ENCODE results near the gene TPX2. TPM values are rescaled to one million over a fixed set of nuclear protein-coding genes. Genes with fewer than 3 reads are reported as not detected.
A peak's percentile ranks its signal among the peaks of the same experiment; 100 is the strongest.

Gene TPX2
- total and polyA plus RNA-seq, 2 donors (not counting 1 experiment from before 2014, with no cell fraction given) = 0.30 to 0.31 TPM

DNA sequence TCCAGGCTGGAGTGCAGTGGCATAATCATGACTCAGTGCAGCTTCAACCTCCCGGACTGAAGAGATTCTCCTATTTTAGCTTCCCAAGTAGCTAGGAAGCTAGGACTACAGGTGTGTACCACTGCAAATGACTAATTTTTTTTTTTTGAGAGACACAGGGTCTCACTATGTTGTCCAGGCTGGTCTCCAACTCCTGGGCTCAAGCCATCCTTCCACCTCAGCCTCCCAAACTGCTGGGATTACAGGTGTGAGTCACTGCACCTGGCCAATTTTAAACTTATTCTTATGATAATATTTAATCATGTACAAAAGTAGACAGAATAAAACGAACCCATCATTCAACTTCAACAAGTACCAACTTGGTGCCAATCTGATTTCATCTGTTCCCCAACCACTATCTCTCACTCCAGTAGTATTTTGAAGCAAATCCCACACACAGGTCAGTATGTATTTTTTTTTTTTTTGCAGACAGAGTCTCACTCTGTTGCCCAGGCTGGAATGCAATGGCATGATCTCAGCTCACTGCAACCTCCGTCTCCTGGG, 48.9 kb upstream of the TPX2 start:
- H2AFZ ChIP-seq (ENCODE audit: insufficient read depth, low read depth, low read length, poor library complexity, severe bottlenecking) = no peak overlapping the region
- H3K9ac ChIP-seq (ENCODE audit: low read length) = no peak overlapping the region
- Mint-ChIP-seq H3K4me3 (no peak overlapping the region), H3K27me3 (no peaks in the 10 kb centered on the region), H3K4me1 (peaks cover 43% of the 10 kb centered on the region), H3K9me3 (ENCODE audit: insufficient read depth) (no peaks in the 10 kb centered on the region), H3K27ac (no peak overlapping the region)
- intact Hi-C loops (cut with micrococcal nuclease) = no loop called here
- DNase-seq (no peak), ATAC-seq (ENCODE audit: low read depth) (no peak)
- peaks cover 42% of the 10 kb centered on the region for H3K79me2 ChIP-seq (ENCODE audit: control insufficient read depth, insufficient read depth, low read length)
- POLR2A ChIA-PET = no interaction called here
- H3K9me3 ChIP-seq (ENCODE audit: control extremely low read depth in 1 of 3, control insufficient read depth in 2 of 3, insufficient read depth in 1 of 3, low read length in 2 of 3) = no peaks in the 10 kb centered on the region
- WGBS (ENCODE audit: insufficient coverage) = 86% methylated on average over 2 of the region's 3 CpGs
- H4K20me1 ChIP-seq (ENCODE audit: control insufficient read depth, insufficient read depth, low read length, poor library complexity, severe bottlenecking) = no peaks in the 10 kb centered on the region
- peaks cover 23 to 33% of the 10 kb centered on the region in 2 donors for H3K4me1 ChIP-seq (ENCODE audit: control insufficient read depth in 2 of 2, insufficient read depth in 2 of 2, low read length in 2 of 2)
- no peaks in the 10 kb centered on the region for H3K27me3 ChIP-seq (replicated peaks in 1 of 4; ENCODE audit: control extremely low read depth in 1 of 4, control insufficient read depth in 3 of 4, insufficient read depth in 4 of 4, low read length in 3 of 4)
- no peak overlapping the region for H3K27ac ChIP-seq (ENCODE audit: low read length in 2 of 2)
- no peak overlapping the region for H3K4me2 ChIP-seq (replicated peaks; ENCODE audit: low read depth, low read length, poor library complexity, severe bottlenecking)
- TF ChIP-seq CTCF (IDR thresholded peaks at IDR 0.05) (no peak), EZH2 (IDR thresholded peaks at IDR 0.05; ENCODE audit: borderline replicate concordance, insufficient read depth, low read depth, low read length, poor library complexity, severe bottlenecking) (no peak)
- peaks cover 9 to 24% of the 10 kb centered on the region in 2 experiments for H3K36me3 ChIP-seq (replicated peaks in 1 of 2; ENCODE audit: control extremely low read depth in 1 of 2, control insufficient read depth in 1 of 2, extremely low read depth in 1 of 2, insufficient read depth in 2 of 2, low read length in 1 of 2)
- CTCF ChIA-PET = interaction anchor here (0.6 kb wide), 1 partner anchor 36 kb away, joined by 4 read pairs; no protein-coding TSS in a partner anchor
- no peak overlapping the region for H3K4me3 ChIP-seq (ENCODE audit: control extremely low read depth in 1 of 5, extremely low read depth in 1 of 5, insufficient read depth in 1 of 5, low read depth in 2 of 5, low read length in 4 of 5)

- peaks cover 11 to 17% of the 10 kb centered on the region in 2 experiments for H3K36me3 ChIP-seq (replicated peaks in 1 of 2; ENCODE audit: control extremely low read depth in 1 of 2, control insufficient read depth in 1 of 2, extremely low read depth in 1 of 2, insufficient read depth in 2 of 2, low read length in 1 of 2)
- peaks cover 37% of the 10 kb centered on the region for H3K79me2 ChIP-seq (ENCODE audit: control insufficient read depth, insufficient read depth, low read length)
- H4K20me1 ChIP-seq (ENCODE audit: control insufficient read depth, insufficient read depth, low read length, poor library complexity, severe bottlenecking) = no peaks in the 10 kb centered on the region
- H3K27ac ChIP-seq (ENCODE audit: low read length in 2 of 2) = no peak overlapping the region
- no peaks in the 10 kb centered on the region for H3K9me3 Mint-ChIP-seq (ENCODE audit: insufficient read depth)
- no peak overlapping the region for H3K4me3 ChIP-seq (ENCODE audit: control extremely low read depth in 1 of 5, extremely low read depth in 1 of 5, insufficient read depth in 1 of 5, low read depth in 2 of 5, low read length in 4 of 5)
- H2AFZ ChIP-seq (ENCODE audit: insufficient read depth, low read depth, low read length, poor library complexity, severe bottlenecking) = no peak overlapping the region
- no peak overlapping the region for H3K9ac ChIP-seq (ENCODE audit: low read length)
- POLR2A ChIA-PET = no interaction called here
- intact Hi-C loops (cut with micrococcal nuclease) = no loop called here
- H3K27ac Mint-ChIP-seq = peak overlapping the region; percentile 73
- WGBS (ENCODE audit: insufficient coverage) = no CpG with 5 or more reads among the region's 1 CpG
- no peaks in the 10 kb centered on the region for H3K9me3 ChIP-seq (ENCODE audit: control extremely low read depth in 1 of 3, control insufficient read depth in 2 of 3, insufficient read depth in 1 of 3, low read length in 2 of 3)
- CTCF ChIA-PET = interaction anchor here (0.9 to 3.6 kb wide), 4 partner anchors 30 to 59 kb away, joined by 3 to 18 read pairs (median 4); no protein-coding TSS in a partner anchor
- H3K4me1 ChIP-seq (ENCODE audit: control insufficient read depth in 2 of 2, insufficient read depth in 2 of 2, low read length in 2 of 2) = peaks cover 9 to 21% of the 10 kb centered on the region in 2 donors
- H3K4me3 Mint-ChIP-seq = peak overlapping the region; percentile 55
- H3K4me1 Mint-ChIP-seq = peaks cover 29% of the 10 kb centered on the region
- peak overlapping the region; percentile 16 for H3K4me2 ChIP-seq (replicated peaks; ENCODE audit: low read depth, low read length, poor library complexity, severe bottlenecking)
- H3K27me3 ChIP-seq (replicated peaks in 1 of 4; ENCODE audit: control extremely low read depth in 1 of 4, control insufficient read depth in 3 of 4, insufficient read depth in 4 of 4, low read length in 3 of 4) = no peaks in the 10 kb centered on the region
- no peaks in the 10 kb centered on the region for H3K27me3 Mint-ChIP-seq
- ATAC-seq (ENCODE audit: low read depth) (no peak), DNase-seq (no peak)
- TF ChIP-seq EZH2 (IDR thresholded peaks at IDR 0.05; ENCODE audit: borderline replicate concordance, insufficient read depth, low read depth, low read length, poor library complexity, severe bottlenecking) (no peak), CTCF (IDR thresholded peaks at IDR 0.05) (no peak)
Observed at GRCh38 chr20:31691646-31692275, 47.3 kb upstream of the TPX2 start.

Data from B cell (primary cell).